OCI-LY1 (cell line): Measurements from ENCODE around the gene YIF1A.

Experiments
- H2AFZ ChIP-seq: fragments of 200-600 bp; sonication (generic), shearing (Covaris generic); 2 replicates; pipeline ENCODE4 v1.6.0; 2014; ENCODE audit warnings: antibody characterized with exemption, mild to moderate bottlenecking, low read length
- H3F3A ChIP-seq: fragments of 200-600 bp; sonication (generic), shearing (Covaris generic); 2 replicates; pipeline ENCODE4 v1.6.0; 2014; ENCODE audit warnings: mild to moderate bottlenecking, antibody characterized with exemption, low read length, moderate library complexity; ENCODE audit not compliant: insufficient read depth
- H3K27ac ChIP-seq: fragments of 200-600 bp; sonication (generic); 2 replicates; pipeline ENCODE4 v1.5.1; 2014; ENCODE audit warnings: low read length, mixed run types, mild to moderate bottlenecking, low read depth; ENCODE audit not compliant: poor library complexity, severe bottlenecking
- H3K27me3 ChIP-seq: fragments of 200-600 bp; sonication (generic); 2 replicates; pipeline ENCODE4 v1.6.0; 2014; ENCODE audit warnings: antibody characterized with exemption, mild to moderate bottlenecking, low read length, moderate library complexity; ENCODE audit not compliant: insufficient read depth
- H3K36me3 ChIP-seq: fragments of 200-600 bp; sonication (generic); 2 replicates; pipeline ENCODE4 v1.6.1; 2014; ENCODE audit warnings: mild to moderate bottlenecking, antibody characterized with exemption, low read length, moderate library complexity, mixed read lengths; ENCODE audit not compliant: insufficient read depth
- H3K4me1 ChIP-seq: fragments of 200-600 bp; sonication (generic); 2 replicates; pipeline ENCODE4 v1.5.1; 2014; ENCODE audit warnings: mild to moderate bottlenecking, low read length, moderate library complexity; ENCODE audit not compliant: insufficient read depth, severe bottlenecking
- H3K4me2 ChIP-seq: fragments of 200-600 bp; sonication (generic), shearing (Covaris generic); 2 replicates; pipeline ENCODE4 v1.6.1; 2014; ENCODE audit warnings: low read length
- H3K4me3 ChIP-seq: fragments of 200-600 bp; sonication (generic); 2 replicates; pipeline ENCODE4 v1.5.1; 2014; ENCODE audit warnings: low read length, low read depth, mild to moderate bottlenecking, mixed read lengths; ENCODE audit not compliant: poor library complexity, severe bottlenecking
- H3K79me2 ChIP-seq: fragments of 200-600 bp; shearing (Covaris generic); 2 replicates; pipeline ENCODE4 v1.6.1; 2016; ENCODE audit warnings: mixed run types, low read length, mixed read lengths; ENCODE audit not compliant: insufficient read depth
- H3K9ac ChIP-seq: fragments of 200-600 bp; sonication (generic), shearing (Covaris generic); 2 replicates; pipeline ENCODE4 v1.6.1; 2014; ENCODE audit warnings: mild to moderate bottlenecking, low read length, mixed read lengths
- H3K9me2 ChIP-seq: fragments of 200-600 bp; sonication (generic), shearing (Covaris generic); 2 replicates; pipeline ENCODE4 v1.6.1; 2014; ENCODE audit warnings: low read depth, mild to moderate bottlenecking, low read length, mixed read lengths
- H3K9me3 ChIP-seq: fragments of 200-600 bp; shearing (Covaris generic); 2 replicates; pipeline ENCODE4 v1.6.1; 2014; ENCODE audit warnings: low read length, mixed read lengths
- H4K20me1 ChIP-seq: fragments of 200-600 bp; sonication (generic), shearing (Covaris generic); 2 replicates; pipeline ENCODE4 v1.6.0; 2016; ENCODE audit warnings: mild to moderate bottlenecking, low read length; ENCODE audit not compliant: insufficient read depth
- EZH2 ChIP-seq: fragments of 200-600 bp; sonication (generic), shearing (Covaris generic); IDR thresholded peaks from 2 replicates; pipeline ENCODE4 v1.8.0; 2017; ENCODE audit warnings: borderline replicate concordance, mixed run types, mild to moderate bottlenecking, antibody characterized with exemption, low read length, moderate library complexity, mixed read lengths
- TF ChIP-seq, protein P1 (sequence below): fragments of 200-600 bp; sonication (generic), shearing (Covaris generic); IDR thresholded peaks from 2 replicates; pipeline ENCODE4 v1.5.1; 2017; ENCODE audit warnings: mild to moderate bottlenecking, antibody characterized with exemption, low read length, moderate library complexity, mixed read lengths

YIF1A gene

DNA sequence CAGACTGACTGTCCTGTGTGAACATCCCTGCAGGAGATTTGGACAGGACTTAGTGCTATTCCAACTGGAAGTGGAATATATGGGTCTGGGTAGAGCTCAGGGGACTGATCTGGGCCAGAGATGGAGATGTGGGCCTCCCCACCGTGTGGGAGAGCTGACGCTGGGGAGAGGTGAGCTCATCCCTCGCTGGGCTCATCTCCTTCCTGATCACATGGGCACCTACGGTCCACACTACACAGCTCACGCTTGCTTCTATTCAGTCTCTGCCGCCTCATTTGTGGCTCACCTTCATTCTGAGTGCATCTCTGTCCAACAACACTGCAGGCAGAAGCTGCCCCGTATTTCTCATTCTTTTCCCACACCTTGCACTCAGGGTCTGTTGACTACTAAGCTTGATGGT lies 37.1 kb downstream of the YIF1A start:
- no peaks in the 10 kb centered on the region for H3K9me3 ChIP-seq
- H3K27me3 ChIP-seq: no peaks in the 10 kb centered on the region
- no peaks in the 10 kb centered on the region for H3F3A ChIP-seq
- H2AFZ ChIP-seq: no peak overlapping the region
- H3K4me3 ChIP-seq: no peak overlapping the region
- no peak overlapping the region for H3K9ac ChIP-seq
- H3K4me2 ChIP-seq: no peak overlapping the region
- no peak for TF ChIP-seq EZH2
- TF ChIP-seq, protein P1, sequence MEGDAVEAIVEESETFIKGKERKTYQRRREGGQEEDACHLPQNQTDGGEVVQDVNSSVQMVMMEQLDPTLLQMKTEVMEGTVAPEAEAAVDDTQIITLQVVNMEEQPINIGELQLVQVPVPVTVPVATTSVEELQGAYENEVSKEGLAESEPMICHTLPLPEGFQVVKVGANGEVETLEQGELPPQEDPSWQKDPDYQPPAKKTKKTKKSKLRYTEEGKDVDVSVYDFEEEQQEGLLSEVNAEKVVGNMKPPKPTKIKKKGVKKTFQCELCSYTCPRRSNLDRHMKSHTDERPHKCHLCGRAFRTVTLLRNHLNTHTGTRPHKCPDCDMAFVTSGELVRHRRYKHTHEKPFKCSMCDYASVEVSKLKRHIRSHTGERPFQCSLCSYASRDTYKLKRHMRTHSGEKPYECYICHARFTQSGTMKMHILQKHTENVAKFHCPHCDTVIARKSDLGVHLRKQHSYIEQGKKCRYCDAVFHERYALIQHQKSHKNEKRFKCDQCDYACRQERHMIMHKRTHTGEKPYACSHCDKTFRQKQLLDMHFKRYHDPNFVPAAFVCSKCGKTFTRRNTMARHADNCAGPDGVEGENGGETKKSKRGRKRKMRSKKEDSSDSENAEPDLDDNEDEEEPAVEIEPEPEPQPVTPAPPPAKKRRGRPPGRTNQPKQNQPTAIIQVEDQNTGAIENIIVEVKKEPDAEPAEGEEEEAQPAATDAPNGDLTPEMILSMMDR: no peak
- peaks cover 23% of the 10 kb centered on the region for H3K36me3 ChIP-seq
- no peaks in the 10 kb centered on the region for H3K9me2 ChIP-seq
- no peaks in the 10 kb centered on the region for H4K20me1 ChIP-seq
- no peak overlapping the region for H3K27ac ChIP-seq
- H3K79me2 ChIP-seq: no peaks in the 10 kb centered on the region
- H3K4me1 ChIP-seq: peaks cover 9% of the 10 kb centered on the region

DNA sequence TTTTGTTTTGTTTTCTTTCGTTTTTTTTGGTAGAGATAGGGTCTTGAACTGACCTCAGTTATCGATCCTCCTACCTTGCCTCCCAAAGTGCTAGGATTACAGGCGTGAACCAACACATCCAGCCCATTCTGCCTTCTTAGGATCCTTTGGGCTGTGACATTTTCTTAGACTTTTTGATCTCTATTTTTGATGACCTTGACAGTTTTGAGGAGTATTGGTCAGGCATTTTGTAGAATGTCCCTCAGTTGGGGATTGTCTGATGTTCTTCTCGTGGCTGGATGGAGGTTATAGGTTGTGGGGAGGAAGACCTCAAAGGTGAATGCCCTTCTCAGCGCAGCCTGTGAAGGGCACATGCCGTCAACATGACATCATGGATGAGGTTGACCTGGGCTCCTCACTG lies 40.0 kb downstream of the YIF1A start:
- Histone ChIP-seq H3K4me3 (no peak overlapping the region), H2AFZ (no peak overlapping the region), H3K9me2 (no peaks in the 10 kb centered on the region), H3K27ac (no peak overlapping the region), H3K27me3 (no peaks in the 10 kb centered on the region), H3F3A (no peaks in the 10 kb centered on the region), H4K20me1 (no peaks in the 10 kb centered on the region), H3K4me1 (no peaks in the 10 kb centered on the region), H3K9ac (no peak overlapping the region), H3K9me3 (no peaks in the 10 kb centered on the region), H3K36me3 (peaks cover 31% of the 10 kb centered on the region), H3K4me2 (no peak overlapping the region), H3K79me2 (no peaks in the 10 kb centered on the region)
- TF ChIP-seq EZH2: no peak
- TF ChIP-seq, protein P1: no peak

DNA sequence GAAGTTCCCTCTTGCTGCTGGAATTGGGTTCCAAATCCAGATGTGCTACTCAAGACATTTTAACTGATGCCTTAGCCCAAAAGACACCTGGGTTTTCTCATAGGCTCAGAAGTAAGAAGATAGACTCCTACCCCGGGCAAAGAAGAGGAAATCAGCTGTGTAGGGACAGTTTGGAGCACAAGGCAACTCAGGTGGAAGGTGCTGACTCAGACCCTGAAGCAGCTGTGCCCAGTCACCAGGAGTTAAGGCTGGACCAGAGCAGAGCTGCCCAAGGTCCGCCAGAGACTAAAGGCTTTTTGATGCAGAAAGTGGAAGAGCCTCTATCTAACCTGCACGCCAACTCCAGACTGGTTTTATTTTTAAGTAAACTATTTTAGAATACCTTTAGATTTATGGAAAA lies 41.1 kb downstream of the YIF1A start:
- TF ChIP-seq EZH2: no peak
- TF ChIP-seq, protein P1: no peak
- H3K4me3 ChIP-seq: no peak overlapping the region
- no peaks in the 10 kb centered on the region for H3K79me2 ChIP-seq
- no peaks in the 10 kb centered on the region for H3K9me2 ChIP-seq
- H3K4me1 ChIP-seq: no peaks in the 10 kb centered on the region
- H3K36me3 ChIP-seq: peaks cover 38% of the 10 kb centered on the region
- no peak overlapping the region for H3K9ac ChIP-seq
- H3K9me3 ChIP-seq: no peaks in the 10 kb centered on the region
- no peaks in the 10 kb centered on the region for H3K27me3 ChIP-seq
- H2AFZ ChIP-seq: no peak overlapping the region
- no peaks in the 10 kb centered on the region for H3F3A ChIP-seq
- H4K20me1 ChIP-seq: no peaks in the 10 kb centered on the region
- H3K27ac ChIP-seq: no peak overlapping the region
- no peak overlapping the region for H3K4me2 ChIP-seq
